GM21619 (cell line): ENCODE data around the gene SLC35D1.
A peak's percentile ranks its signal among the peaks of the same experiment; 100 is the strongest.
"Not testable (repeated sequence)": the region's sequence is repeated elsewhere in the genome, so short reads cannot be mapped to it uniquely, and the experiment has no call there.

Experiments
- ATAC-seq: cut with Tn5 transposase; IDR thresholded peaks from one replicate; pipeline ENCODE4 v1.9.1; 2021; ENCODE audit not compliant: unreplicated experiment

The SLC35D1 gene

DNA sequence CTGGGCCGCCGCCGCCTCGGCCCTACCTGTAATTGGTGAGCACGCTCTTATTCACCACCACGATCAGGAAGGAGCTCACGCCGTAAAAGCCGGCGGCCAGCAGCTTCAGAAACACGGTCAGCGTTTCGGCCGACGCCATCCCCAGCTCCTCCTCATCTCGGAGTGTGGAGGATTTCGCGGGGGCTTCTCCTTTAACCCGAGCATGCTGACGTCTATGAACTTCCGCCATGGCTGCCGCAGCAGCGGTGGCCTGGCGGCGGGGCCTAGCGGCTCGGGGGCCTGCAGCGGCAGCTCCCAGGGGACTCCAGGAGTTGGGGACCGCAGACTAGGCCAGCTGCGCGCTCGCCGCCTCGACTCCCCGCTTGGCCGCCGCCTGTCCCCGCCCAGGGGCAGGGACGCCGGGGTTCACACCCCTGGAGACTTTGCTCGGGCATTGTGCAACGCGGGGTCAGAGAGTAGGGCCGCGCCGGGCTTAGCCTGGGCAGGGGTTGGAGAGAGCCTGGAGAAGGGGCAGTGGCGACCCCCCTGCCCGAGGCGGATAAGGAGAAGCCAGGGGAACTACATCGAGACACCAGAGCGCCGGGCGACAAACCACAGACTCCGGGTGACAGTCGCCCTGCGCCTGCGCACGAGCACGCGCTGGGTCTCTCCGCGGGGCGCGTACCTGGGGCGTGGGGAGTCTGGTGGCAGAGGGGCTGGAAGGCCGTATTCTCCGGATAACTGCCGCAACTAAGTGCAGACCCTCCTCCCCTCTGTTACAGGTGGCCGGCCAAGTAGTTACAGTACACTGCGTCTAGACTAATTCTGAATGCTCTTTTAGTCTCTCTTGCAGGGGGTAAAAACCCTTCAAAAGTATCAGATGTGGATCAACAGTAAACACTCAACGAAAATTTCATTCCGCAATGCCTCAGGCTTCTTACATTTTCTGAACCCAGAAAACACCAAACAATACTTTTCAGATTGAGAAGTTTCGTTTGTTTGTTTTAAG lies at the start of gene SLC35D1:
TSS of gene SLC35D1 (minus strand) at position 364 of the 988 bp plus-strand sequence. CDS start at position 229, 135 bp downstream.
- ATAC-seq = peak; percentile 75

DNA sequence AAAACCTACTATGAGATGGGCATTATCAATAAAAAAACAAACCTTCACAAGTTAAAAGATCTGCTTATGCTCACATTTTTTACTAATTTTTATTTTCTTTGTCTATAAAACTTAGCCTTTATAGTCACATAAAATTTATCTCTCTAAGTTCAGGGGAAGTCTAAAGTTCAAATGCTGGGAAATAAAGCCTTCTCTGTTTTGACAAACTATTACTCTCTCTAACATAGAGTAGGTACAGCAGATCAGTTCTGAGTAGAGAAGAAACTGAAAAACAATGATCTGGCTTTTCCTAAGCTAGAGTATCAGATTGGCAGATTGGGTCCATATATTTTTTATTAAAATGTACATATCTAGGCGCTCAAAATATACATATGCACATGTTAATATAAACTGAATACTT lies 49.6 kb upstream of the SLC35D1 start:
- no peak for ATAC-seq

DNA sequence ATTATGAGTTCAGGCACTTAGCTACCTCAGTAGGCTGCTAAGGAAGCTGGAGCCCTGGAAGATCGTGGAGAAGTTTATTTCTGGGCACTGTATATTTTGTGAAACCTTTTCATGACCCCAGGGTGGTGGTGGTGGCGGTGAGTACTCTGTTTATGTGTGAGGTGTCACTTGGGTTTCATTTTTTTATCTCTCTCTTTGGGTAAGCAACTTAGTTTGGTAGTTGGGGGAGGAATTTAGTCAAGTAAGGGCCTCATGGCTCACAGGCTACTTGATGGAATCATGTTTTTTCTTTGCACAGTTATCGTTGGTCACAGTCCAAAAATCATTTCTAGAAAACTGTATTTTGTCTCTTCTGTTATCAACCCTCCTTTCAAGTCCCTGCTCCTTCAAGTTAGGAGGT lies 46.9 kb upstream of the SLC35D1 start:
- ATAC-seq = no peak

DNA sequence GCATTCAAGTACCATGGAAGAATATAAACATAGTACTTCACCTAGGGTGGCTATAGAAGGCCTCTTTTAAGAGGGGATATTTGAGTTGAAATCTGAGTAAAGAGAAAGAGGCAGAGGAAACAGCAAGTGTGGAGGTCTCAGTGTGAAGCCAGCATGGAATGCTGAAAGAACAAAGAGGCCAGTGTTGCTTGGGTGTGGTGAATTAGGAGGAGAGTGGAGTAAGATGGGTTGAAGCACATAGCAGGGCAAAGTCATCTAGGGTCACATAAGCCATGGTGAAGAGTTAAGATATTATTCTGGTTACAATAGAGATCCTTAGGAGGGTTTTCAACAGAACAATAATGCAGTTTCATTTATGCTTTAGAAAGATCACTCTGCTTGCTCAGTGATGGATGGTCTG lies 43.4 kb upstream of the SLC35D1 start:
- ATAC-seq = no peak

DNA sequence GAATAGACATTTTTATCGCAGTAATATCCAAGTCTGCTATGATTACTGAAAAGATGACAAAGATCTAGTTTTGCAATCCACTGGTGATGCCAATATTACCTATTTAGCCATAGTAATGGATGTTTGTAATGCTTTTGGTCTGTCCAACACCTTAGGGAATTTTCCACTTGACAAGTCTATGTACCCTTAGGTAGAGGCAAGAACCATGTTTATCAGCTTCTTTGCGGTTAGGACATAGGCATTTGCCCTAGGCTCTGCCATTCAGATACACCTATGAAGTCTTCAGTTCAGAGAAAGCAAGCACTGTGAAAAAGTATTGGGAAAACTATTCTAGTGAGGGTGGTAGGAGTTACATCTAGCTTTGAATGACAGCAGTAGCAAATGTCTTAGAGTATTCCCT lies 40.2 kb upstream of the SLC35D1 start:
- ATAC-seq = no peak

DNA sequence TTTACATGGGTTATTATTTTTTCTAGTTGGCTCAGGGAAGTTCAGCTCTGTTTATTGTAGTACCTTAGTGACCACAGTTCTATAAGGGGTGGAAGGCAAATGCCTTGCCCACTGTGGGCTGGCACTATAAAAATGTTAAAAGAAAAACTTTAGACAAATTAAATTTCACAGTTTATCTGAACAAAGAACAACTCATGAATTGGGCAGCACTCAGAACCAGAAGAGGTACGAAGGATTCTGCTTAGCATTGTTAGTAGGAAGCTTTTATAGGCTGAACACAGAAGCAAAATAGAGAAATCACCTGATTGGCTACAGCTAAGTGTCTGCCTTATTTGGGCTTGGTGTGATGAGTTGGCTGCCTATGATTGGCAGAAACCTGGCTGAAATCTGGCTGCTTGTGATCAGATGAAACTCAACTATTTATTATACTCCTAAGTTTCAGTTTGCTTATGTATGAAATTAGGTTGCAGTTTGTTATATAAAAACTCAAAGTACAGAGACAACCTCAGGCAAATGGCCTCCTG lies 35.8 kb upstream of the SLC35D1 start:
- no peak for ATAC-seq

DNA sequence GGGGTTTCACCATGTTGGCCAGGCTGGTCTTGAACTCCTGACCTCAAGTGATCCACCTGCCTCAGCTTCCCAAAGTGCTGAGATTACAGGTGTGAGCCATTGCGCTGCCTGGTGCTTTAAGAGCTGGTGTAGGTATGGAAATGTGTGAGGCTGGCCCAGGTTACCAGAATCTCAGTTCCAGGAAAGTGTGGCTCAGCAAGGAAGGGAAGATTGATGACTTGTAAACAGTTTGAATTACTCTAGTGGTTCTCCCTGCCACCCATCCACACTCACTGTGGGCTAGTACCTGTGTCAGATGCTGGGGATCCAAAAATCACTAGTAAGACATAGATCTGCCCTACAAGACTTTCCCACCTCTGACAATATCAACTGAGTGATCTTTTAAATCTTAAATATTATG lies 34.5 kb upstream of the SLC35D1 start:
- ATAC-seq = no peak

DNA sequence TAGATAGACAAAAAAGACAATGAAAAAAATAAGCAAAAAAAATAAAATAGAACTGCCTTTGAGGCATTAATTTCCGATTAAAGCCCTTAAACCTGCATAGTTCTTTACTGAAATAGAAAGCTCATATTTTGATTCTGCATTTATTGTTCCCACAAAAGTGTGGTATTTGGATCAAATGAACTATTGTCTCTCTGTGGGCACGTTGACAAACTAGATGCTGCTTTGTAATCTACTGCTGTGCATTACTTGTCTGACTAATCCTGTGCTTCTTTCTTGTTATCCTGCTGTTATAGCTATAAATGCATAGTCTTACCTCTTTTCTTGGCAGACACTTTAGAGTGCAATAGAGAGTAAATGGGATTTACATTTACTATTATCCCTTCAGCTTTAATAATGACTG lies 31.4 kb upstream of the SLC35D1 start:
- ATAC-seq = no peak

DNA sequence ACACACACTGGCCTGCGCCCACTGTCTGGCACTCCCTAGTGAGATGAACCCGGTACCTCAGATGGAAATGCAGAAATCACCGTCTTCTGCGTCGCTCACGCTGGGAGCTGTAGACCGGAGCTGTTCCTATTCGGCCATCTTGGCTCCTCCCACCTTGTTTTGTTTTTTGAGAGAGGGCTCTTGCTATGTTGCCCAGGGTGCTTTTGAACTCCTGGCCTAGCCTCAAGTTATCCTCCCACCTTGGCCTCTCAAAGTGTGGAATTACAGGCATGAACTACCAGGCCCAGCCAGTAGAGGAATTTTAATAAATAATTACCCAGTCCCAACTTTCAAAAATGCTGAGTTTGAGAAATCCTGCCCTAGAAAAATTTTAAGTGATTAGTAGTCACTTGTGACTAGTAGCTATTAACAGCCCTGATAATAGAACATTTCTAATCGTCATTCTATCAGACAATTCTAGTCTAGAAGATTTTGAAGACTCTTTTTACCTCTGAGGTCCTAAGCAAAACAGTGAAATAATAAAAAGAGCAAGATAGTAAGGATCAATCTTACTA lies 30.9 kb upstream of the SLC35D1 start:
- ATAC-seq = no peak

DNA sequence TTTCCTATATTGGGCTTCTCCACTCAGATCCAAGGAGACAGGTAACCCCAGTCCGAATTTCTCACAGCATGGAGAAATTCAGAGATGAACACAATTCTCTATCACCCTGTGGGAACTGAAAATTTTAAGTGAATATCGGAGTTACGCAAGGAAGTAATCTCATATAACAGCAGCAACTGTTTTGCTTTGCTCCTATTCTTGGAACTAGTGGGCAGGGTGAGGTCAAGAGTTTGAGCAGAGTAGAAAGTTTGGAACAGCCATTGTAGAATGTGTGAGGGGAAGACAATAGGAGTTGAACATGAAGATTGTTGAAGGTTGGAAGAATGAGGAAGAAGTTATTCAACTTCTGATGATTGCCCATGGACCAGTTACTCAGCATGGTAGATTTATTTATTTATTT lies 24.3 kb upstream of the SLC35D1 start:
- no peak for ATAC-seq

DNA sequence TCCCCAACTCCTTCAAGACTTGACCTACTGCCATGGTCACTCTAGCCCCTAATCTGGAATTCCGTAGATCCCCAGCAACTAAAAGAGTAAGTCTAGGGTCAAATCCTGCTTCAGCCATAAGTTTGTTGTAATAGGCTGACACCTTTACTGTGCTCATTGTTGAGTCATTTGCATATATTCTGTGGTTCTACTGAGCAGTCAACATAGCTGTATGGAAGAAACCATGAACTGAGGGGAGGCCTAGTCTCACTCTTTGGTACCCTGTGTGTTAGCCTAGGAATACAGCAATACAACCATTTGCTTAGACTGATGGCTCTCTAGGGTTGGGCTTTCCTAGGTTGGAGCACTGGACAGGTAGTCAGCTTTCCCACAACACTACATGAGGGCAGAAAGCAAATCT lies 23.6 kb upstream of the SLC35D1 start:
- no peak for ATAC-seq

DNA sequence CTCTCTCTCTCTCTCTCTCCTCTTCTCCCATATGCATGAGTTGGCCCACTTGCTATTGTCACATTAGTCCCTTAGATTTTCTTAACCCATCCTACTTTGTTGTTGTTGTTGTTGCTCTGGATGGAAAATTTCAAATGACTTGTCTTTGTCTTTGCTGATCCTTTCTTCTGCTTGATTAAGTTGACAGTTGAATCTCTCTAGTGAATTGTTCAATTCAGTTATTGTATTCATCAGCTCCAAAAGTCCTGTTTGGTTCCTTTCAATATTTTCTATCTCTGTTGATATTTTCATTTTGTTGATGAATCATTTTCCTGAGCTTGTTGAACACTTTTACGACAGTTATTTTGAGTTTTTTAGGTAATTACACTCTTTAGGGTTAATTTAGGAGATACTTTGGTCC lies 18.8 kb upstream of the SLC35D1 start:
- ATAC-seq = no peak

DNA sequence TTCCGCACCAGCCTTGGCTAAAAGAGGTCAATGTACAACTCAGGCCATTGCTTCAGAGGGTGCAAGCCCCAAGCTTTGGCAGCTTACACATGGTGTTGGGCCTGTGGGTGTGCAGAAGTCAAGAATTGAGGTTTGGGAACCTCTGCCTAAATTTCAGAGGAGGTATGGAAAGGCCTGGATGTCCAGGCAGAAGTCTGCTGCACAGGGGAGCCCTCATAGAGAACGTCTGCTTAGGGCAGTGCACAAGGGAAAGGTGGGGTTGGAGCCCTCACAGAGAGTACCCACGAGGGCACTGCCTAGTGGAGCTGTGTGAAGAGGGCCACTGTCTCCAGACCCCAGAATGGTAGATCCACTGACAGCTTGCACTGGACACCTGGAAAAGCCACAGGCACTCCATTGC lies 13.7 kb upstream of the SLC35D1 start:
- not testable (repeated sequence) for ATAC-seq

DNA sequence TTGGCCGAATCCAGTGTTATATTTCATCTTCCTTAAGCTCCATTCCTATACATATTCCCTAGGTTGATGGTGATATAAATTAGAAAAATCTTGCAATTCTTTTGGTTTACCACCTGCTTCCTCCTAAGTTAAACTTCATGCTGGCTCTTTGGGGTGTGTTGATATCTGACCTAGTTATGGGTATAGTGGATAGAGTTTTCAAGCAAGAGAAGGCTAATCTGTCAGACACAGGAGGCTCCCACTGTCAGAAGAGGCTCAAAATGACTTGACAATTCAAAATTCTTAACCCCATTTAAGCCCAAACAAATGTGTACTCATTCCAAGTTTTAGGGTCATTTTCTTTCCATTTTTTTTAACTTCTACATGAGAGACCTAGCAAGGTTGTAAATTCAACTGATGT lies 8.5 kb upstream of the SLC35D1 start:
- no peak for ATAC-seq

DNA sequence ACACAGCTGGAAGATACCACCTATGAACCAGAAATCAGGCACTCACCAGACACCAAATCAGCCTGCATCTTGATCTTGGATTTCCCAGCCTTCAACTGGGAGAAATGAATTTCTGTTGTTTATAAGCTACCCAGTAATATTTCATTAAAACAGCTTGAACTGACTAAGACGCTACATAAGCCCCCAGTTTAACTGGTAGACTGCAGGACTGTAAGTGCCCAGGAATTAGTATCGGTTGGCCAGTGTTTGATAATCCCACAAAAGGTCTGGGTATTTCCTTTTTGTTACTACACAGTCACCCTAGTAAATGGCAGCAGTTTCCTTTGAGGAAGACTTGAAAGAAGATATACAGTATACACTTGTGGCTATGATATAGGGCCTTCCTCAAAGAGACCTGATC lies 7.3 kb upstream of the SLC35D1 start:
- no peak for ATAC-seq

DNA sequence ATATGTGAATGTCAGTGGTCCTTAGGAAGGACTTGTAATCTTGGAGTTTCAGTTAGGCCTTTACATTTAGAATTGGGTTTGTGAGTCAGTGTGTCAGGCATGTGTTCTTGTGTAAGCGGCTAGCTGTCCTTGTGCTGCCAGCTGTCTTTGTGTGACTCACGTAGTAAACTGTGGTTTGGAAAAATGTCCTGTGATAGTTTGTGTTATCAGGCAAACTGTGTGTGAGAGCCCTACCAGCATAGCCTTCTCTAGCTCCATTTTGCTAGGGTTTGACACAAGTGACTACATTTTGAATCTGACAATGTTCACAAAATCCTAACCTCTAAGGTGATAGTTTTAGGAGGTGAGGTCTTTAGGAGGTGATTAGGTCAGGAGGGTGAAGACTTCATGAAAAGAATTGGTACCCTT lies 6.9 kb upstream of the SLC35D1 start:
- ATAC-seq = no peak

DNA sequence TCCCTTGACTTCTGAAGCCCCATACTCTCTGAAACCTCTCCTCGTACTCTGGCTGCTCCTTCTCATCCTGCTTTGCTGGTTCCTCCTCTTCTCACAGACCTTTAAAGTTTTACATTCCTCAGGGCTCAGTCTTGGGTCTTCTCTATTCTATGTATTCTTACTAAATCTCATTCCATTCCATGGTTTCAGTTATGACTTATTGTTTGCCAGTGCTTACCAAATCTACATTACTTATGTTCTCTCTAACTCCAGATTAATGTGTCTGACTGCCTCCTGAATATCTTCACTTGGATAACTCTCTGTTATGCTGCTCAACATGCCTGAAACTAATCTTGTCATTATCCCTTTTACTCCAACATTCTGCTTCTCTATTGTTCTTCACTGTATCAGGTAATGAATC lies 5.4 kb upstream of the SLC35D1 start:
- no peak for ATAC-seq

DNA sequence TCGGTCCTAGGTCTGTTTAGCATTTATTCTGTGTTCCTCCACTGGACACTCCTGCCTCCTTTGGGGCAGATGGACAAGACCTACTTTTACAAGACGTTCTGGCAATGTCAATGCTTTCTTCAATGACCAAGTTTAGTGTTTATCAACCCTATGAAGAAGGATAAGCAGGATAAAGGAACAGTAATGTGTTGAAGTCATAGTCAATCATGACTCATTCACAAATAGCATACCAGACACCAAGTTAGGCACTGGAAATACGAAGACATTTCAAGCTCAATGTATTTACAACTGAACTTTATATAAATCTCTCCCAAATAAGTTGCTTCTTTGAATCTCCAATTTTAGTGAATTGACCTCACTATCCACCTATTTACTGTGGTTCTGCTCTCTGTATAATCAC lies 4.8 kb upstream of the SLC35D1 start:
- ATAC-seq = no peak

DNA sequence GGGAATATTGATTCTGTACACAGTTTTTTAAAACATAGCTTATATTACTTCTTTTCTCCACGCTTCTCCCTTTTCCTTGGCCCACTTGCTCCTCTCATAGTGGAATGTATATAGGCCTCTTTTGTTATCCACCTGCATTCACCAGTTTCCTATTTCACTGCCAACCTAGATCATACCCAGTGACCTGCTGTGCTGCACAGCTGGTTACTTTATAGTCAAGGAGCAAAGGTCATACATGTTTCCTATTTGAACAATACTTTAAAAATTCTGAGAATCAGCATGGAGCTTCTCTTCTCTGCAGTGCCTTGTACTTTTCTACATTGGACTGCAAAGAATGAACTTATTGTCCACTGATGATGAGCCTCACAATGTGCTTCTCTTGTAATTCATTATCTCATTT lies 4.3 kb upstream of the SLC35D1 start:
- no peak for ATAC-seq

DNA sequence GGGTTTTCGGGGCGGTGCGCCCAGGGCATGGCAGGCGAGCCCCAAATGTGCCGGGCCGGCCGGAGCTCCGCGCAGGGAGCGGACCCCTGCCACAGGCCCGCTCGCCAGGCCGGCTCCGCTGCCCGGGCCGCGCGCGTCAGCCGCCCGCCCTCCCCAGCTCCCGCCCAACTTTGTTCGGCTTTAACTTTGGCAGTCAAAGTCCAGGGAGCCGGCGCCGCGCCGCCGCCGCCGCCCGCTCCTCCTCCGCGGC lies 488 bp downstream of the SLC35D1 start:
- peak; percentile 31 for ATAC-seq

DNA sequence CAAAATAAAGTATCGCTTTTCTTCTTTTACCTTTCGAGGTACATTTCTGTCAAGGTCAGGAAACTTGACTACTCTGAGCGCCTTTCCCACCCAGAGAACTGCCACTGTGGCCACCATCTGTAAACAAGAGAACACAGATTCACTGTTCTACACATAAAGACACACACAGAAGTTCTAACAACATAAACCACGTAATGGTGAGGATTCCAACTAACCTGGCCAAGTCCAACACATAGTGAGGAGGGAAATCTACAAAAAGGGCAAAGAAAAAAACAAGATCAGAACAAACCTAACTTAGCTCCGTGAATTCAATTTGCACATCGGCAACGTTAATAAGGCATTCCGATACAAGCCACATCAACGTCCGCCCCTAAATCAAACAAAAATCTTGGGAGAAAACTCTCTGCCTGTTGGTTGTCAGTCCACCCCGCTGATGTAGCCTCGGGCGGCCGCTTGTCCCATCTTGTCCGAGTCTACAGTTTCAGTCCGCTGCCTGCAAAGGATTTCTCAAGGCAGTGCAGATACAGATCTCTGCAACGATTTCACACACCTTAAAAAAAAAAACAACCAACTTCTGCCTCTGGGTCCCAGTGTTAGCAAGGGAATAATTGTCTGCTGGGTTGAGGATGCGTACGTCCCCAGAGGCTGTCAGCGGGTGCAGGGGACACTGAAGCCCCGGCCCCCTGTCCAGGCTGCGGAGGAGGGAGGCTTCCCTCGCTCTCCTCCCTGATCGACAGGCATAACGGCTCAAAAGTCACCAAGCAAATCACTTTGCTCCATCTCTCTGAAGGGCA lies 1.0 kb downstream of the SLC35D1 start:
- peak; percentile 10 for ATAC-seq

DNA sequence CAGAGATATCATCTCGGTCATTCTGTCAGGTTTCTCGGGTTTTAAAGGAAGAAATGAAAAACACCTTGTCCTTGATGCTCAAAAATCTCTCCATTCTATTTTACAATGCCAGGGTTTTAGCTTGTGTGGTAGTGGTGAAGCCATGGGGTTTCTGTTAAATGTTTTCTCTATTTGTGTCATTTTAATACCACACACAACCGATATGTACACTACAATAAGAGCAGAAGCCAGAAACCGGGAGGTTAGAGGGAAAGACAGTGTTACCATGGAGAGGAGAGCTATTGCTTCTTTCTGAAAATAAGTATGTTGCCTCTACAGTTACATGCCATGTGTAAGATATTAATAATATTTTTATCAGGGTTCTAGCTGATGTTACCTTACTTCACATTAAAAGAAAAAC lies 2.8 kb downstream of the SLC35D1 start:
- no peak for ATAC-seq
